HepG2 (cell line): ENCODE results near the gene NSF. TPM values are rescaled to one million over a fixed set of nuclear protein-coding genes. Genes with fewer than 3 reads are reported as not detected.
A peak's percentile ranks its signal among the peaks of the same experiment; 100 is the strongest.

Experiments used
- ATF5 ChIP-seq: sonication (generic); formaldehyde crosslinking; IDR thresholded peaks from 2 replicates; pipeline ENCODE4 v1.4.0; 2020; ENCODE audit warnings: mild to moderate bottlenecking, low read depth, missing genetic modification reagents
- BCLAF1 ChIP-seq: fragments of 450-650 bp; IDR thresholded peaks from 2 replicates; pipeline ENCODE4 v1.6.1; 2017; ENCODE audit warnings: mild to moderate bottlenecking
- KDM6A ChIP-seq: IDR thresholded peaks from 2 replicates; pipeline ENCODE4 v1.6.1; 2016; ENCODE audit warnings: low read depth
- KLF11 ChIP-seq: IDR thresholded peaks from 2 replicates; pipeline ENCODE4 v1.6.1; 2016; ENCODE audit warnings: missing compliant biosample characterization
- MXD1 ChIP-seq: sonication (generic); formaldehyde crosslinking; IDR thresholded peaks from 2 replicates; pipeline ENCODE4 v1.4.0; 2020; ENCODE audit warnings: mild to moderate bottlenecking, missing genetic modification reagents
- MZF1 ChIP-seq: sonication (generic); formaldehyde crosslinking; IDR thresholded peaks from 2 replicates; pipeline ENCODE4 v1.8.1; 2023; ENCODE audit warnings: mild to moderate bottlenecking, missing genetic modification reagents, borderline replicate concordance
- NR0B2 ChIP-seq: sonication (generic); formaldehyde crosslinking; IDR thresholded peaks from 2 replicates; pipeline ENCODE4 v1.4.0; 2020; ENCODE audit warnings: mild to moderate bottlenecking, missing genetic modification reagents
- SCMH1 ChIP-seq: sonication (generic); formaldehyde crosslinking; IDR thresholded peaks from 2 replicates; pipeline ENCODE4 v1.9.0; 2021; ENCODE audit warnings: missing genetic modification reagents, mild to moderate bottlenecking, borderline replicate concordance
- SPEN ChIP-seq: sonication (generic); formaldehyde crosslinking; IDR thresholded peaks from 2 replicates; pipeline ENCODE4 v1.5.1; 2020; ENCODE audit warnings: low read depth, mild to moderate bottlenecking, missing genetic modification reagents
- SYNCRIP ChIP-seq: fragments of 200-400 bp; formaldehyde crosslinking; IDR thresholded peaks from 2 replicates; pipeline ENCODE4 v1.6.1; 2018; ENCODE audit warnings: mild to moderate bottlenecking, low read depth, low read length; ENCODE audit not compliant: insufficient read depth
- XBP1 ChIP-seq: sonication (generic); formaldehyde crosslinking; IDR thresholded peaks from 2 replicates; pipeline ENCODE4 v1.5.0; 2020; ENCODE audit warnings: missing genetic modification reagents
- ZFP36L1 ChIP-seq: sonication (generic); formaldehyde crosslinking; IDR thresholded peaks from 2 replicates; pipeline ENCODE4 v1.8.0; 2022; ENCODE audit warnings: mild to moderate bottlenecking, missing genetic modification reagents, moderate library complexity
- ZFP41 ChIP-seq: sonication (generic); formaldehyde crosslinking; IDR thresholded peaks from 2 replicates; pipeline ENCODE4 v1.4.0; 2020; ENCODE audit warnings: mild to moderate bottlenecking, missing genetic modification reagents, borderline replicate concordance
- ZGPAT ChIP-seq: IDR thresholded peaks from 2 replicates; pipeline ENCODE4 v1.6.1; 2016; ENCODE audit warnings: mild to moderate bottlenecking
- ZNF12 ChIP-seq: sonication (generic); formaldehyde crosslinking; IDR thresholded peaks from 2 replicates; pipeline ENCODE4 v1.5.0; 2020; ENCODE audit warnings: missing genetic modification reagents
- ZNF18 ChIP-seq: sonication (generic); formaldehyde crosslinking; IDR thresholded peaks from 2 replicates; pipeline ENCODE4 v1.8.0; 2022; ENCODE audit warnings: mild to moderate bottlenecking, missing genetic modification reagents; ENCODE audit not compliant: insufficient replicate concordance
- ZNF720 ChIP-seq: sonication (generic); formaldehyde crosslinking; IDR thresholded peaks from 2 replicates; pipeline ENCODE4 v1.4.0; 2020; ENCODE audit warnings: missing genetic modification reagents
- polyA plus RNA-seq, 8 experiments: library from polyadenylated mRNA; depleted of rRNA in 3 of 8; stranded (reverse) in 7 of 8; unstranded in 1 of 8; fragments of >200 nt; fragmentation: Illumina TruSeq in 4 of 8; extraction: Trizol in 4 of 8; gene quantifications; 2 replicates each; pipeline versions ENCODE4 v1.2.1 to v1.2.3, GENCODE V29; 2011 to 2016; ENCODE audit warnings: low read depth in 4 of 8, missing spikeins in 1 of 8, mixed read lengths in 1 of 8; ENCODE audit not compliant: insufficient read depth in 1 of 8
- total RNA-seq, 5 experiments: library from RNA; depleted of rRNA; stranded (reverse); fragments of >200 nt; fragmentation: Illumina TruSeq; extraction: Trizol; gene quantifications; 2 replicates each; pipeline ENCODE4 v1.2.3, GENCODE V29; 2016; ENCODE audit warnings: low read depth in 1 of 5

The NSF gene
- total and polyA plus RNA-seq, 2 of the 13 experiments (the other 11 are each of a cell fraction or from before 2014, with no cell fraction given), result 21.9 to 37.8 TPM

- TF ChIP-seq ZNF18 (CRISPR knock-in tag), result no peak
- no peak for TF ChIP-seq MXD1 (CRISPR knock-in tag)
- no peak for TF ChIP-seq KLF11 (CRISPR knock-in tag)
- TF ChIP-seq MZF1, result no peak
- peak; percentile 28; the same call in 1 of the 2 replicates for TF ChIP-seq ZNF12 (CRISPR knock-in tag)
- TF ChIP-seq SPEN, result no peak
- no peak for TF ChIP-seq BCLAF1
- no peak for TF ChIP-seq ZFP36L1
- no peak for TF ChIP-seq KDM6A (CRISPR knock-in tag)
- no peak for TF ChIP-seq ZNF720 (CRISPR knock-in tag)
- no peak for TF ChIP-seq SYNCRIP
- no peak for TF ChIP-seq ATF5 (CRISPR knock-in tag)
- no peak for TF ChIP-seq XBP1 (CRISPR knock-in tag)
- TF ChIP-seq ZFP41 (CRISPR knock-in tag), result no peak
- TF ChIP-seq NR0B2, result no peak
- TF ChIP-seq ZGPAT (CRISPR knock-in tag), result peak; percentile 39; the same call in 1 of the 2 replicates
- no peak for TF ChIP-seq SCMH1 (CRISPR knock-in tag)
These were observed 191.9 kb downstream of the NSF start (continued) for GRCh38 chr17:46782250-46782953.
